ENCODE data around the gene KDM3B. TPM values are rescaled to one million over a fixed set of nuclear protein-coding genes. Genes with fewer than 3 reads are reported as not detected.

KDM3B gene
- total RNA-seq, 1 experiment from 2014 or later: 56.3 TPM

- DNase-seq: peak; percentile 88
- H3K9ac ChIP-seq (ENCODE audit: low read length): peak overlapping the region; percentile 99
- peak overlapping the region; percentile 83 for H3K4me2 ChIP-seq (ENCODE audit: low read depth, low read length, poor library complexity, severe bottlenecking)
- peaks cover 15% of the 10 kb centered on the region for H3K4me1 ChIP-seq (ENCODE audit: low read length)
- no peaks in the 10 kb centered on the region for H3K9me2 ChIP-seq (replicated peaks; ENCODE audit: insufficient read depth, low read length)
- no peaks in the 10 kb centered on the region for H3K9me3 ChIP-seq (ENCODE audit: low read length)
- H3K4me3 ChIP-seq (ENCODE audit: low read length): peak overlapping the region; percentile 98
- peaks cover 24% of the 10 kb centered on the region for H3K36me3 ChIP-seq (ENCODE audit: insufficient read depth, low read length)
- no peak overlapping the region; the same call in 1 of the 2 replicates for H2AFZ ChIP-seq (ENCODE audit: low read length)
- H3K27me3 ChIP-seq (ENCODE audit: low read length): no peaks in the 10 kb centered on the region
- H3K27ac ChIP-seq (ENCODE audit: low read length): peak overlapping the region; percentile 96
- no peaks in the 10 kb centered on the region for H4K20me1 ChIP-seq (ENCODE audit: insufficient read depth, low read depth, low read length)
- peaks cover 58% of the 10 kb centered on the region for H3K79me2 ChIP-seq (ENCODE audit: low read length)
Observed at GRCh38 chr5:138353560-138354080, 1.1 kb downstream of the KDM3B start.

- Histone ChIP-seq H3K27me3 (ENCODE audit: low read length) (no peaks in the 10 kb centered on the region), H2AFZ (ENCODE audit: low read length) (no peak overlapping the region), H3K9me2 (replicated peaks; ENCODE audit: insufficient read depth, low read length) (no peaks in the 10 kb centered on the region), H4K20me1 (ENCODE audit: insufficient read depth, low read depth, low read length) (no peaks in the 10 kb centered on the region), H3K27ac (ENCODE audit: low read length) (peak overlapping the region; percentile 96), H3K4me1 (ENCODE audit: low read length) (peaks cover 15% of the 10 kb centered on the region), H3K9me3 (ENCODE audit: low read length) (no peaks in the 10 kb centered on the region), H3K79me2 (ENCODE audit: low read length) (peaks cover 64% of the 10 kb centered on the region), H3K36me3 (ENCODE audit: insufficient read depth, low read length) (peaks cover 18% of the 10 kb centered on the region), H3K9ac (ENCODE audit: low read length) (peak overlapping the region; percentile 99), H3K4me3 (ENCODE audit: low read length) (peak overlapping the region; percentile 98), H3K4me2 (ENCODE audit: low read depth, low read length, poor library complexity, severe bottlenecking) (peak overlapping the region; percentile 83)
- DNase-seq: no peak
Observed at GRCh38 chr5:138354387-138354786, 1.9 kb downstream of the KDM3B start.

DNA sequence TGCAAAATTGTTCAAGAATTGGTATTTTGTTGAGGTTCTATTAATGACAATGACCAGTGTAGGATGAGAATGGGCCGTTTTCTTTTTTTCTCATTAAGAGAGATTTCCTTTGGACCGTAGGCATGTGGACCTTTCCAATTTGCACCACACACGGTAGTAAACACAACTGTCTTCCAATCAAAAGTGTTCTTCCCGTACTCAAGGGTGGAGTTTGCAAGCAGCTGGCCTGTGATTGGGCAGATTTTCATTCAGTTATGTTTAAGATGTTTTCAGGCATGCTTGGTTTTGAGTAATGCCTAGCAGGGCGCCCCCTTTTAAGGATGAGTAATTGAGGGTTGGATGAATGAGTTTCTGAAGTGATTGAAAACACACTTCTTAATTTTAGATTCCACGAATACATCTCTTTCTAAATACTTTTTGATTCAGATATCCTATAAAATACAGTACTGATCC is 2.5 kb downstream of the KDM3B start:
- DNase-seq: peak; percentile 75
- Histone ChIP-seq H3K4me1 (ENCODE audit: low read length) (peaks cover 20% of the 10 kb centered on the region), H2AFZ (ENCODE audit: low read length) (no peak overlapping the region), H3K9me2 (replicated peaks; ENCODE audit: insufficient read depth, low read length) (no peaks in the 10 kb centered on the region), H3K36me3 (ENCODE audit: insufficient read depth, low read length) (peaks cover 12% of the 10 kb centered on the region), H3K9ac (ENCODE audit: low read length) (no peak overlapping the region), H3K79me2 (ENCODE audit: low read length) (peaks cover 70% of the 10 kb centered on the region), H3K4me3 (ENCODE audit: low read length) (peak overlapping the region; percentile 98), H3K4me2 (ENCODE audit: low read depth, low read length, poor library complexity, severe bottlenecking) (peak overlapping the region; percentile 83), H3K9me3 (ENCODE audit: low read length) (no peaks in the 10 kb centered on the region), H4K20me1 (ENCODE audit: insufficient read depth, low read depth, low read length) (no peaks in the 10 kb centered on the region), H3K27me3 (ENCODE audit: low read length) (no peaks in the 10 kb centered on the region), H3K27ac (ENCODE audit: low read length) (peak overlapping the region; percentile 96)

DNA sequence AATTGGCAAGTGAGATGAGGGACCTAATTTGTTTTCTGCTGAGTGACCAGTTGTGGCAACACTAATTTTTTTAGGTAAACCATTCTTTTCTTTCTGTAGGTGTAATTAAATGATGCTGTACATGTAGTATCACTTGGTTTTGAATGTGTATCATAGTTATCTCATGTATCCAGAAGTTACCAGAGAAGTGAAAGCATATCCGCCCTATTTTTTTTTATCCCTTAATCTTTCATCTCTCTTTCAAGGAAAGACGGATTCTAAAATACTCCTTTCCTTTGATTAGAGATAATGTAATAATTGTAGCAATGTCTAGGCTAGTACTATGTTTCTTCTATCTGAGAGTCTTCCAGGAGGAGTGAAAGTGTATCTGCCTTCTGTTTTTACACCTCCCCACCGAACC is 7.1 kb downstream of the KDM3B start:
- Histone ChIP-seq H3K4me1 (ENCODE audit: low read length) (peaks cover 14% of the 10 kb centered on the region), H3K4me3 (ENCODE audit: low read length) (no peak overlapping the region), H3K79me2 (ENCODE audit: low read length) (peaks cover 94% of the 10 kb centered on the region), H3K27ac (ENCODE audit: low read length) (no peak overlapping the region), H3K9me2 (replicated peaks; ENCODE audit: insufficient read depth, low read length) (no peaks in the 10 kb centered on the region), H3K27me3 (ENCODE audit: low read length) (no peaks in the 10 kb centered on the region), H2AFZ (ENCODE audit: low read length) (no peak overlapping the region), H3K36me3 (ENCODE audit: insufficient read depth, low read length) (peaks cover 4% of the 10 kb centered on the region; the same call in 1 of the 2 replicates), H3K4me2 (ENCODE audit: low read depth, low read length, poor library complexity, severe bottlenecking) (no peak overlapping the region), H3K9me3 (ENCODE audit: low read length) (no peaks in the 10 kb centered on the region), H4K20me1 (ENCODE audit: insufficient read depth, low read depth, low read length) (no peaks in the 10 kb centered on the region), H3K9ac (ENCODE audit: low read length) (no peak overlapping the region)
- DNase-seq: no peak

DNA sequence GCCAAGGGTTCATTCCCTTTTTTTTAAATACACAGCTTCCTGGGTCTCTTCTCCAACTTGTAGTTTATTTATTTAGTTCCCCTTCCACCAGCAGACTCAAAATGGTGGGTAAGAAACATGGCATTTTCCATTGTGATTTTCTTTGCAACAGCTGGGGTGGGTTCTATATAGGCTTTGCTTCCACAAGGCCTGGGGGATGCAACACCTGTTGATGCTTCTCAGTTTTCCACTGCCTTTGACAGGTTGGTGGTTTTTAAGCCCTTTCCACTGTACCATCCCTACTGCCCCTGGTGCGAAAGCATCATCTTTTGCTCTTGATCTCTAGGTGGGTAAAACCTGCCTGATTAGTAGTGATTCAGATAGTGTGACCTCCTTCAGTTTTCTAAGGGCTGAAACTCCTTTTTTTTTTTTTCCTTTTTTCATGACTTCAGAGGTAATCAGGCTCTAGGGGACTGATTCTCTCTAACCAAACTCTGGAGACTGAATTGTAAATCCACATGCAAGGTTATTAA is 8.5 kb downstream of the KDM3B start:
- peaks cover 8% of the 10 kb centered on the region; the same call in 1 of the 2 replicates for H3K4me1 ChIP-seq (ENCODE audit: low read length)
- DNase-seq: no peak
- H2AFZ ChIP-seq (ENCODE audit: low read length): no peak overlapping the region
- H3K36me3 ChIP-seq (ENCODE audit: insufficient read depth, low read length): peaks cover 1% of the 10 kb centered on the region; the same call in 1 of the 2 replicates
- H3K9ac ChIP-seq (ENCODE audit: low read length): no peak overlapping the region
- no peaks in the 10 kb centered on the region for H3K9me3 ChIP-seq (ENCODE audit: low read length)
- H4K20me1 ChIP-seq (ENCODE audit: insufficient read depth, low read depth, low read length): no peaks in the 10 kb centered on the region
- no peak overlapping the region for H3K27ac ChIP-seq (ENCODE audit: low read length)
- H3K27me3 ChIP-seq (ENCODE audit: low read length): no peaks in the 10 kb centered on the region
- no peak overlapping the region for H3K4me3 ChIP-seq (ENCODE audit: low read length)
- no peak overlapping the region for H3K4me2 ChIP-seq (ENCODE audit: low read depth, low read length, poor library complexity, severe bottlenecking)
- peaks cover 94% of the 10 kb centered on the region for H3K79me2 ChIP-seq (ENCODE audit: low read length)
- no peaks in the 10 kb centered on the region for H3K9me2 ChIP-seq (replicated peaks; ENCODE audit: insufficient read depth, low read length)

- H3K9me3 ChIP-seq (ENCODE audit: low read length): no peaks in the 10 kb centered on the region
- no peak overlapping the region for H3K4me3 ChIP-seq (ENCODE audit: low read length)
- H4K20me1 ChIP-seq (ENCODE audit: insufficient read depth, low read depth, low read length): peaks cover 9% of the 10 kb centered on the region
- H3K36me3 ChIP-seq (ENCODE audit: insufficient read depth, low read length): no peaks in the 10 kb centered on the region; the same call in 1 of the 2 replicates
- H2AFZ ChIP-seq (ENCODE audit: low read length): no peak overlapping the region
- DNase-seq: no peak
- H3K4me2 ChIP-seq (ENCODE audit: low read depth, low read length, poor library complexity, severe bottlenecking): no peak overlapping the region
- no peak overlapping the region for H3K27ac ChIP-seq (ENCODE audit: low read length)
- H3K9me2 ChIP-seq (replicated peaks; ENCODE audit: insufficient read depth, low read length): no peaks in the 10 kb centered on the region
- H3K4me1 ChIP-seq (ENCODE audit: low read length): peaks cover 31% of the 10 kb centered on the region
- no peaks in the 10 kb centered on the region for H3K27me3 ChIP-seq (ENCODE audit: low read length)
- no peak overlapping the region for H3K9ac ChIP-seq (ENCODE audit: low read length)
- peaks cover 97% of the 10 kb centered on the region for H3K79me2 ChIP-seq (ENCODE audit: low read length)
Observed at GRCh38 chr5:138364576-138364975, 12.1 kb downstream of the KDM3B start.

- Histone ChIP-seq H3K36me3 (ENCODE audit: insufficient read depth, low read length) (no peaks in the 10 kb centered on the region; the same call in 1 of the 2 replicates), H3K27me3 (ENCODE audit: low read length) (no peaks in the 10 kb centered on the region), H3K79me2 (ENCODE audit: low read length) (peaks cover 97% of the 10 kb centered on the region), H4K20me1 (ENCODE audit: insufficient read depth, low read depth, low read length) (peaks cover 9% of the 10 kb centered on the region), H2AFZ (ENCODE audit: low read length) (no peak overlapping the region), H3K9ac (ENCODE audit: low read length) (no peak overlapping the region), H3K4me3 (ENCODE audit: low read length) (no peak overlapping the region), H3K9me3 (ENCODE audit: low read length) (no peaks in the 10 kb centered on the region), H3K4me2 (ENCODE audit: low read depth, low read length, poor library complexity, severe bottlenecking) (no peak overlapping the region), H3K4me1 (ENCODE audit: low read length) (peaks cover 31% of the 10 kb centered on the region), H3K27ac (ENCODE audit: low read length) (peak overlapping the region; percentile 32; the same call in 1 of the 2 replicates), H3K9me2 (replicated peaks; ENCODE audit: insufficient read depth, low read length) (no peaks in the 10 kb centered on the region)
- DNase-seq: no peak
Observed at GRCh38 chr5:138366632-138367382, 14.3 kb downstream of the KDM3B start.

DNA sequence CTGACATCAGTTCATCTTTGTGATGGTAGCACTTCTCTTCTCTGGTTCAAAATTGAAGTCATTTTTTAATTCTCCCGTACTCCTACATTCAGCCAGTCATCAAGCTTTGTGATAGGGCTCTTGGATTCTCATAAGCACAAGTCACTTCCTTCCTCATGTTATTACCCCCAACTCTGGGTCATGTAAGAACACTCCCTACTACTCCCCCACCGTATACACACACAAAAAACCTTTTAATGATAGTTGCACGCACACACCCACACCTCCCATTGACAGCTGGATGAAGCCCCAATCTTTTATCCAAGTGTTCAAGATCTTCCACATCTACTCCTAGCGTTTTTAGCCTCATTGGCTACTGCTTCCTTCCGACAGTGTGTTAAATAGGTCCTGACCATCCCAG is 16.8 kb downstream of the KDM3B start:
- Histone ChIP-seq H3K4me3 (ENCODE audit: low read length) (no peak overlapping the region), H4K20me1 (ENCODE audit: insufficient read depth, low read depth, low read length) (peaks cover 9% of the 10 kb centered on the region), H3K27ac (ENCODE audit: low read length) (peak overlapping the region; percentile 37; the same call in 1 of the 2 replicates), H3K27me3 (ENCODE audit: low read length) (no peaks in the 10 kb centered on the region), H3K36me3 (ENCODE audit: insufficient read depth, low read length) (no peaks in the 10 kb centered on the region; the same call in 1 of the 2 replicates), H2AFZ (ENCODE audit: low read length) (no peak overlapping the region), H3K79me2 (ENCODE audit: low read length) (peaks cover 90% of the 10 kb centered on the region), H3K4me2 (ENCODE audit: low read depth, low read length, poor library complexity, severe bottlenecking) (peak overlapping the region; percentile 8), H3K4me1 (ENCODE audit: low read length) (peaks cover 36% of the 10 kb centered on the region), H3K9ac (ENCODE audit: low read length) (no peak overlapping the region), H3K9me3 (ENCODE audit: low read length) (no peaks in the 10 kb centered on the region), H3K9me2 (replicated peaks; ENCODE audit: insufficient read depth, low read length) (no peaks in the 10 kb centered on the region)
- no peak for DNase-seq

All from Karpas-422 (cell line).